Stimulated activated CD8-positive, alpha-beta memory T cell treated with anti-CD3 and anti-CD28 coated beads, Interleukin-4, amount 100 ng/mL, for 4 hours (primary cell): ENCODE results near the gene ZBTB20.
A peak's percentile ranks its signal among the peaks of the same experiment; 100 is the strongest.
"Not testable (repeated sequence)": the region's sequence is repeated elsewhere in the genome, so short reads cannot be mapped to it uniquely, and the experiment has no call there.

Experiments
- DNase-seq, 2 donors: peaks; one replicate each; pipeline ENCODE4 v3.0.0-alpha.2; 2020; ENCODE audit warnings: low read depth in 2 of 2, low spot score in 1 of 2

ZBTB20 gene

DNA sequence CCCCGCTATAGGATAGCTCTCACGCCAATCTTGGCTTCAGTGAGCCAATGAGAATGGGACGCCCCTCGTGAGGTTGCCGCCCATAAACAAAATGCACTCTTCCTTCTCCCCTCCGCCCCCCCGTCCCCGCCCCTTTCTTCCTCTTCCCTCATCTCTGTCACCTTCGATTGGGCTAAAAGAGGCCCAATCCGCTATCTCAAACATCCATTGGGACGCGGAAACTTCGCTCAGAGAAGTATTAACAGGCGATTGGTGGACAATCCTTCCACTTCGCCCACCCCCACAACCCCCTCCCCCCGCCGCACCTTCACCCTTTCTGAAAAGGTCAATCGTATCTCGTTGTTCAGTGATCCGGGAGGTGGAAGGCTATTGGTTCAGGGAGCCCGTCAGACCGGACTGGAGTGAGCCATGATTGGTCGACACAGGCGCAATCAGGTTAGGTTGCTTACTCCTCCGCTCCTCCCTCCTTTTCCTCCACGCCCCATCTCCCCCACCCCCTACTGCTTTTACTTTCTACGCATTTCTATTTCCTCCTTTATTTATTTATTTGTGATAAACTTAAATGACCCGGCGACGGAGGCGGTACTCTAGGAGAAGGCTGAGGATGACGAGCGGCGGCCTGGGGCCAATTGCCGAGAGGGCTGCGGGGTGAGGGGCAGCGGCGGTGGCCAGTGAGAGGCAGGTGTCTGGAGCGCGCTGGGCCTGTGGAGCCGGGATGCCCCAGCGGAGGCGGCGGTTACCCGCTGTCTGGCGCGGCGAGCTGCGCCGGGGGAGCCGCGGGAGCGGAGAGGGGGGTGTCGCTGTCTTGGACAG lies 447 bp upstream of the ZBTB20 start:
- DNase-seq = peak; percentile 90 to 96

DNA sequence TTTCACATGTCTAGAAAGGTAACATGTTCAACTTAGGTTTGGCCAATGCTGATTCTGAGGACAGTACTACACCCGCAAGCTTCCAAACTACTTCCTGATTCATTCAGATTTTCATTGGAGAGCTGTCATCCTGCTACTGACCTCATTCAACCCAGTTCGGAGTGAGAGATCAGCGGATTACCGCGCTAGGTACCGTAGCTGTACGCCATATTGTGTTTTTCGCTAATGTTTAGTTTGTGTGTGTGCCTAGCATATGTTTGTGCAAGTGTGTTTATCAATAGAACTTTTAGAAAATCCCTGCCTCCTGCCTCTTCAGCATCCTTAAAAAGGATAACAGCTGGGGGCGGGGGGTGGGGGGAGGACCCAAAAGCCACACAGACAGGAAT lies 1.1 kb downstream of the ZBTB20 start:
- no peak for DNase-seq

DNA sequence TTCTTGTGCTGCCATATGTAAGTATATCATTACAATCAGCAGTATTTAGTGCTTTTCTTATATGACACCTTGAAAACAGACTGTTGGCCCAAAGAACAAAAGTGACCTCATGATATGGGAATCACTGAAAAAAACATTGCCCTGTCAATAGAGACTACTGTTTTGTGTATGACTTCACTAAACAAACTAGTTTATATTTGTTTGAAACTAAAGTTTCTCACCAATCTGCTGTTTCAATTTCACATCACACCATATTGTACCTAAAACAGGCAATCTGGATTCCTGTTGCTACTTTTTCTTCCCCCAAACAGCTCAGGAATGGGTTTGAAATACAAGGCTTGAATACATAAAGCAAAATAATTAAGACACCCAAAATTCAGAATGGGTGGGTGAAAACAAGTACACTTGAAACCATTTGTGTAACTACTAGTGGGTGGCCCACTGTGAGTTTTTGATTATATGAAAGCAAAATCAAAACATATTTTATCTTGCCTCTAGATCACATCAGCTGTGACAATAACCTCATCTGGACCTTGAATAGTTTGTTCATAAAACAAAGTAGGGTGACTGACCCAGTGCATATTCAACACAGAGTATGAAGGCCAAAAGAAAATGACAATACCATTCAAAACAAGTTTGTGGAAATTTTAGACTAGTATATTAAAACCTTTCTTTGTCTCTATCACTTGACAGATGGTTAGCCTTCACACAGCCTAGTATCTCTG lies 5.9 kb downstream of the ZBTB20 start:
- no peak for DNase-seq

GRCh38 chr3:115139072-115139471 lies 8.0 kb downstream of the ZBTB20 start:
- no peak for DNase-seq

DNA sequence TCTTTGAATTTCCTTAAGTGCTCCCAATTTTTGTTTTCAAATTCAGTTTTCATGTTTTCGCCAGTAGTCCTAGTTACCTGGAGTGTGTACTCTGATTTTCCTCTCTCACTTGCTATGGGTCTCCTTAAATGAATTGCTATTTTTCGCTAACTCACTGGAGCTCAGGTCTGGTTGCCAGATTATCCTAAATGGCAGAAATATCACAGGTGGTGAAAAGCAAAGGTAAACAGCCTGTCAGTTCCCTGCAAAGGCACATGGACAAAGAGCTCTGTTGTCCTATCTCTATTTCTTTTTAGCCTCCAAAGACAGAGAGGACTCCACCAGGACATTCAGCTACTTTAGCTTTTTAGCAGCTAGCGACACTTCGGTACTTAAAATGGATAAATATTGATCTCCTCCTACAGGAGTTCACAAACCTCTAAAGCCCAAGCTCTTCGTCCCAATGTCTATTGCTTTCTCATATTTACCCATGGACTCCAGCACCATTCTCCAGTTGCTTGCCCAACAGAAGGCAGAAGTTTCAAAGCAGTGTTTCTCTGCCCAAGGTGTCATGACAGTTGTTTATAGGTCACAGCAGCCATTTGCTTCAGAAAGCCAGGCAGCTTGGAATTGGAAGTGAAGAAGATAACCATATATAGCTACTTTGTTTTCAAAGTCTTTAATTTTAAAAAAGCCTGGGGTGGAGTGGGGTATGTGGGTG lies 12.3 kb downstream of the ZBTB20 start:
- no peak for DNase-seq

GRCh38 chr3:115127208-115127607 lies 19.9 kb downstream of the ZBTB20 start:
- no peak for DNase-seq

GRCh38 chr3:115120597-115120996 lies 26.5 kb downstream of the ZBTB20 start:
- no peak for DNase-seq

- no peak for DNase-seq
Observed at GRCh38 chr3:115113367-115113766, 33.7 kb downstream of the ZBTB20 start.

GRCh38 chr3:115111632-115112031 lies 35.5 kb downstream of the ZBTB20 start:
- no peak for DNase-seq

GRCh38 chr3:115110830-115111229 lies 36.3 kb downstream of the ZBTB20 start:
- DNase-seq = no peak

- not testable (repeated sequence) for DNase-seq
Observed at GRCh38 chr3:115110066-115110465, 37.0 kb downstream of the ZBTB20 start.

GRCh38 chr3:115108614-115109013 lies 38.5 kb downstream of the ZBTB20 start:
- DNase-seq = no peak

GRCh38 chr3:115102046-115102445 lies 45.0 kb downstream of the ZBTB20 start:
- no peak for DNase-seq

GRCh38 chr3:115100806-115101205 lies 46.3 kb downstream of the ZBTB20 start:
- no peak for DNase-seq

GRCh38 chr3:115099986-115100571 lies 47.0 kb downstream of the ZBTB20 start:
- DNase-seq = no peak

- no peak for DNase-seq
Observed at GRCh38 chr3:115099134-115099985, 47.7 kb downstream of the ZBTB20 start.

DNA sequence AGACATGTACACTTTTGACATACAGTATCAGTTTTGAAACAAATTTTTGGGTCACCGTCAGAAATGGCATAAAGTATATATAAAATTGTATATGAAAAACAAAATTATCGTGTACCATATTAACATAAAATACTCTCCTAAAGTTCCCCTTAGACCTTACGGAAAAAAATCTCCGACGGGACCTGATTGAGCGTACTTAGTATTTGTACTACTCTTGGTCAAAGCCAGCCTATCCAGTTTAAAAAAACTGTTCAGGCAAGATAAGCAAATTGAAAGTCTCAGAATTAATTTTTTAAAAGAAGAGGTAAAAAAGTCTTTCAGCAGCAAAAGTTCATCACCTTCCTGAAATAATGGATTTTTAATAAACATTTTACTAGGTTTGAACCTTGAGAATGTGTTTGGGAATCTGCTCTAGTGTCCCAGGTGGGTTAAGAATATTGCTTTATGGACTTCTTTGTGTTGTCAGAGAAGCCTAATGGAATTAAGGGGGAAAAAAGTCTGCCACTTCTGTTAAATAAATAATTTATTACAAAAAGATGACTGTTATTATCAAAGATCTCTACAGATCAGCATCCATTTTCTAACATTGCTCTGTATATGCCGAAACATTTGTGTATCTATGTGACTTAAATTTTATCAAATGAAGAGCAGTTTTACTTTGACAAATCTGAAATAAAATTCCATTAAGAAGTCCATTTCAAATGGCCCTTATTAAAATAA lies 48.6 kb downstream of the ZBTB20 start:
- DNase-seq = no peak

GRCh38 chr3:115095236-115095635 lies 51.9 kb downstream of the ZBTB20 start:
- no peak for DNase-seq

GRCh38 chr3:115092220-115092791 lies 54.8 kb downstream of the ZBTB20 start:
- peak; percentile 18 to 30 for DNase-seq

DNA sequence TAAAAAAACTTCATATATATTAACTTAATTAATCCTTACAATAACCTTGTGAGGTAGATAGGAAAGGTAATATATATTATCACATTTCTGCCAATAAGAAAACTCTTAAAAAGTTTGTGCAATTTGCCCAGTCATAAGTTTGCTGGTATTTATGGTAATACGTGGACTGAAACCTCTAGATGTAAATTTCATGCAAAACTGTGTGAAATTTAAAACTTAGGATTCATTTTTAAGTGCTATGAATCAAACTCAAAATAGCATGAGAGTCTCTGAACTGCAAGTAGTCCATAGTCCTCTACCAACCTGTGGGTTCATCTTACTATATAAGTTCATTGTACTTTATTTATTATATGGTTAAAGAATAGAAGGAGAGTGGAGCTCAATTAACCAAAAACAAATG lies 56.4 kb downstream of the ZBTB20 start:
- DNase-seq = no peak
